Gastroesophageal sphincter (tissue), 3 donors: Measurements from ENCODE around the gene KAZN.

Experiments
- EP300 ChIP-seq: sonication (generic); formaldehyde crosslinking; IDR thresholded peaks from one replicate; pipeline ENCODE4 v1.6.1; 2017; ENCODE audit warnings: antibody characterized with exemption, mild to moderate bottlenecking
- POLR2AphosphoS5 ChIP-seq: sonication (generic); formaldehyde crosslinking; IDR thresholded peaks from one replicate; pipeline ENCODE4 v1.6.1; 2017; ENCODE audit warnings: antibody characterized with exemption
- TF ChIP-seq, protein P1 (sequence below), 4 experiments: fragments of 200-600 bp in 2 of 4; fragments of 450-650 bp in 2 of 4; sonication (generic) in 1 of 4; IDR thresholded peaks; one replicate each; pipeline ENCODE4 v1.5.1; 2017 to 2019; ENCODE audit warnings: antibody characterized with exemption in 4 of 4, mild to moderate bottlenecking in 2 of 4, moderate library complexity in 2 of 4

DNA sequence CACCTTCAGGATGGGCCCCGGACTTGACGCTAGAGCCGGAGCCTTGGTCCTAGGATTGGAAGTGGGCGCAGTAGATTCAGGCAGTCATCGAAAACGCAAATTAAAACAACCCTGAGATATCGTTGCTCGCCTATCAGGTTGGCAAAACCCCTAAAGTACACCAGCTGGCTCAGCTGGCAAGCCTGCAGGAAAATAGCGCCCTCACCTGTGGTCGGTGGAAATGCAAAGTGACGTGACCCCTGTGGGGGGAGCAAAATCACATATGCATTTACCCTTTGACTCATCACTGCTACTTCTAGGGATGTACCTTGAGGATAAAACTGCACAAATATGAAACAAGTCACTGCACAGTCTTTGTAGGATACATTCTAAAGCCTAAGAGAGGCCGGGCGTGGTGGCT, 384.8 kb downstream of the KAZN start:
- TF ChIP-seq, protein P1, sequence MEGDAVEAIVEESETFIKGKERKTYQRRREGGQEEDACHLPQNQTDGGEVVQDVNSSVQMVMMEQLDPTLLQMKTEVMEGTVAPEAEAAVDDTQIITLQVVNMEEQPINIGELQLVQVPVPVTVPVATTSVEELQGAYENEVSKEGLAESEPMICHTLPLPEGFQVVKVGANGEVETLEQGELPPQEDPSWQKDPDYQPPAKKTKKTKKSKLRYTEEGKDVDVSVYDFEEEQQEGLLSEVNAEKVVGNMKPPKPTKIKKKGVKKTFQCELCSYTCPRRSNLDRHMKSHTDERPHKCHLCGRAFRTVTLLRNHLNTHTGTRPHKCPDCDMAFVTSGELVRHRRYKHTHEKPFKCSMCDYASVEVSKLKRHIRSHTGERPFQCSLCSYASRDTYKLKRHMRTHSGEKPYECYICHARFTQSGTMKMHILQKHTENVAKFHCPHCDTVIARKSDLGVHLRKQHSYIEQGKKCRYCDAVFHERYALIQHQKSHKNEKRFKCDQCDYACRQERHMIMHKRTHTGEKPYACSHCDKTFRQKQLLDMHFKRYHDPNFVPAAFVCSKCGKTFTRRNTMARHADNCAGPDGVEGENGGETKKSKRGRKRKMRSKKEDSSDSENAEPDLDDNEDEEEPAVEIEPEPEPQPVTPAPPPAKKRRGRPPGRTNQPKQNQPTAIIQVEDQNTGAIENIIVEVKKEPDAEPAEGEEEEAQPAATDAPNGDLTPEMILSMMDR (IDR thresholded peaks at IDR 0.05): no peak
- no peak for TF ChIP-seq EP300
- TF ChIP-seq POLR2AphosphoS5: no peak
